Mammary epithelial cell (primary cell): ENCODE data around the gene UBE2E1.

Experiments
- CTCF ChIP-seq, 2 donors: IDR thresholded peaks in 1 of 2; conservative IDR thresholded peaks in 1 of 2; 2 replicates each; pipeline ENCODE4 v1.5.1; 2011 to 2012; ENCODE audit warnings: inconsistent platforms in 2 of 2, low read length in 2 of 2, mild to moderate bottlenecking in 2 of 2, control low read depth in 1 of 2, low read depth in 1 of 2; ENCODE audit not compliant: insufficient read depth in 1 of 2; ENCODE audit errors: extremely low read depth in 1 of 2
- EZH2 ChIP-seq: IDR thresholded peaks from 2 replicates; pipeline ENCODE4 v1.6.1; 2012; ENCODE audit warnings: low read length, inconsistent platforms, borderline replicate concordance

- TF ChIP-seq CTCF (conservative IDR thresholded peaks at IDR 0.05 in 1 of 2, IDR thresholded peaks at IDR 0.05 in 1 of 2; ENCODE audit: extremely low read depth in 1 of 2, insufficient read depth in 1 of 2, low read depth in 1 of 2, low read length in 2 of 2) (no peak), EZH2 (no peak)
Observed at GRCh38 chr3:23820888-23821287, 15.1 kb downstream of the UBE2E1 start.
